Measurements from ENCODE around the gene DPP6. TPM values are rescaled to one million over a fixed set of nuclear protein-coding genes. Genes with fewer than 3 reads are reported as not detected.

Gene DPP6
- total RNA-seq, 1 experiment from 2014 or later: not detected

GRCh38 chr7:154302380-154302779, 250.2 kb downstream of the DPP6 start:
- Mint-ChIP-seq H3K27ac (ENCODE audit: unreplicated experiment) (no peak overlapping the region), H3K4me3 (ENCODE audit: unreplicated experiment) (no peak overlapping the region), H3K27me3 (ENCODE audit: insufficient read depth, unreplicated experiment) (peaks cover 3% of the 10 kb centered on the region), H3K9me3 (ENCODE audit: unreplicated experiment) (no peaks in the 10 kb centered on the region), H3K4me1 (ENCODE audit: low read depth, unreplicated experiment) (peaks cover 6% of the 10 kb centered on the region), H3K36me3 (ENCODE audit: insufficient read depth, unreplicated experiment) (no peaks in the 10 kb centered on the region)
- no TSS peak for BruUV-seq (replicated peaks)
- TF ChIP-seq CTCF (IDR thresholded peaks at IDR 0.05; ENCODE audit: insufficient read depth in 1 of 2, low read depth in 1 of 2, low read length in 1 of 2, severe bottlenecking in 1 of 2, unreplicated experiment in 1 of 2): peak in 1 of 2 experiments; percentile 9
- POLR2A ChIA-PET: no interaction called here
- Histone ChIP-seq H3K4me3 (ENCODE audit: low read depth, low read length) (no peak overlapping the region), H3K4me1 (peaks cover 6% of the 10 kb centered on the region; the same call in 1 of the 2 replicates), H3K36me3 (ENCODE audit: control insufficient read depth, insufficient read depth, low read length) (no peaks in the 10 kb centered on the region), H3K9me3 (no peaks in the 10 kb centered on the region), H3K27me3 (replicated peaks; ENCODE audit: control insufficient read depth, insufficient read depth, low read length) (no peaks in the 10 kb centered on the region)
- DNase-seq: peak; percentile 44 to 61
- intact Hi-C loops (cut with micrococcal nuclease; ENCODE audit: unreplicated experiment): no loop called here
- CTCF ChIA-PET: no interaction called here

GRCh38 chr7:154304231-154304630, 252.0 kb downstream of the DPP6 start:
- peaks cover 6% of the 10 kb centered on the region; the same call in 1 of the 2 replicates for H3K4me1 ChIP-seq
- Mint-ChIP-seq H3K27ac (ENCODE audit: unreplicated experiment) (no peak overlapping the region), H3K36me3 (ENCODE audit: insufficient read depth, unreplicated experiment) (no peaks in the 10 kb centered on the region), H3K9me3 (ENCODE audit: unreplicated experiment) (no peaks in the 10 kb centered on the region), H3K4me3 (ENCODE audit: unreplicated experiment) (no peak overlapping the region), H3K27me3 (ENCODE audit: insufficient read depth, unreplicated experiment) (no peaks in the 10 kb centered on the region), H3K4me1 (ENCODE audit: low read depth, unreplicated experiment) (peaks cover 6% of the 10 kb centered on the region)
- POLR2A ChIA-PET: no interaction called here
- no peaks in the 10 kb centered on the region for H3K27me3 ChIP-seq (replicated peaks; ENCODE audit: control insufficient read depth, insufficient read depth, low read length)
- no peak overlapping the region for H3K4me3 ChIP-seq (ENCODE audit: low read depth, low read length)
- TF ChIP-seq CTCF (IDR thresholded peaks at IDR 0.05; ENCODE audit: insufficient read depth in 1 of 2, low read depth in 1 of 2, low read length in 1 of 2, severe bottlenecking in 1 of 2, unreplicated experiment in 1 of 2): no peak
- CTCF ChIA-PET: no interaction called here
- no peak for DNase-seq
- no TSS peak for BruUV-seq (replicated peaks)
- H3K36me3 ChIP-seq (ENCODE audit: control insufficient read depth, insufficient read depth, low read length): no peaks in the 10 kb centered on the region
- H3K9me3 ChIP-seq: no peaks in the 10 kb centered on the region
- intact Hi-C loops (cut with micrococcal nuclease; ENCODE audit: unreplicated experiment): no loop called here

GRCh38 chr7:154304740-154305700, 252.8 kb downstream of the DPP6 start:
- intact Hi-C loops (cut with micrococcal nuclease; ENCODE audit: unreplicated experiment): no loop called here
- no peak for DNase-seq
- H3K4me1 Mint-ChIP-seq (ENCODE audit: low read depth, unreplicated experiment): peaks cover 6% of the 10 kb centered on the region
- no peaks in the 10 kb centered on the region for H3K27me3 Mint-ChIP-seq (ENCODE audit: insufficient read depth, unreplicated experiment)
- H3K36me3 Mint-ChIP-seq (ENCODE audit: insufficient read depth, unreplicated experiment): no peaks in the 10 kb centered on the region
- no peak overlapping the region for H3K27ac Mint-ChIP-seq (ENCODE audit: unreplicated experiment)
- Histone ChIP-seq H3K4me3 (ENCODE audit: low read depth, low read length) (no peak overlapping the region), H3K4me1 (peaks cover 6% of the 10 kb centered on the region; the same call in 1 of the 2 replicates), H3K36me3 (ENCODE audit: control insufficient read depth, insufficient read depth, low read length) (no peaks in the 10 kb centered on the region), H3K9me3 (no peaks in the 10 kb centered on the region), H3K27me3 (replicated peaks; ENCODE audit: control insufficient read depth, insufficient read depth, low read length) (no peaks in the 10 kb centered on the region)
- TF ChIP-seq CTCF (IDR thresholded peaks at IDR 0.05; ENCODE audit: insufficient read depth in 1 of 2, low read depth in 1 of 2, low read length in 1 of 2, severe bottlenecking in 1 of 2, unreplicated experiment in 1 of 2): no peak
- ChIA-PET POLR2A (no interaction called here), CTCF (no interaction called here)
- no peaks in the 10 kb centered on the region for H3K9me3 Mint-ChIP-seq (ENCODE audit: unreplicated experiment)
- BruUV-seq (replicated peaks): no TSS peak
- H3K4me3 Mint-ChIP-seq (ENCODE audit: unreplicated experiment): no peak overlapping the region

Measured in Caco-2 (cell line).